ENCODE data around the gene LCT.
A peak's percentile ranks its signal among the peaks of the same experiment; 100 is the strongest.

Gene LCT

DNA sequence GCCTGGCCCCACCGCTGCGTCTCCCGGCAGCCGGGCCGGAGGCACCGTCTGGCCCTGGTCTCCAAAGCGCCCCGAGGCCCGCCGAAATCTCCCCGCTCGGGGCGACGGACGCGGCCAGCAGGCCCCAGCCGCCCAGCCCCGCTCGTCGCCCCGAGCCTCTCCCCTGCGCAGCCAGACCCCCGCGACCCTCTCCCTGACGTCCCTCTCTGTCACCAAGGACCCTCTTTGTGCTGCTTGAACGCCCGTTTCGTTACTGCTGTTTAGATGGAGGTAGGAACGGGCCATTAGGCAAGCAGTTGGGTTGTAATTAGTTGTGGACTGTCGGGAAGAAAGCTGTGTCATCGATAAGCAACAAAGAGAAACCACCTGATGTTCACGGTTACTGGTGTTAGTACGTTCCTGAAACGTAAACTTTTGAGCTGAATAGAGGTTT is 94.6 kb downstream of the LCT start:
- peak; percentile 51 for DNase-seq (ENCODE audit: low spot score)

- peak; percentile 98 for DNase-seq (ENCODE audit: low spot score)
Measured at GRCh38 chr2:135741395-135742324, 95.3 kb downstream of the LCT start, which contains the start of gene UBXN4. TSS of gene UBXN4 (plus strand) at chr2:135741855. CDS start at chr2:135741930, 75 bp downstream.

DNA sequence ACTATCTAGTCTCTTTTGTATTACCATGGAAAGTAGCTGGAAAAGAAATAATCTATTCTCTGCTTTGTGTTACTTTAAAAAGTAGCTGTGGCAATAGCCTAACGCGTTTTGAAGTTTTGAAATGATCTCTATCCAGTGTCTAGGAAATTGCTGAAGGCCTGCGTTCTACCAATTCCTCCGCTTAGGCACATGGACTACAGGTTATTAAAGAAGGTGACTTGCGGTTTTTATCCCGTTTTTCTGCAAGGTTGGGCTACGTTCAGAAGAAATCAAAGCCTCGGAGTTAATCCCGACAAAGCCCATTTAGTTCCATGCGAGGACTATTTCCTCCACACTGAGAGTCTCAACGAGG is 96.0 kb downstream of the LCT start:
- no peak for DNase-seq (ENCODE audit: low spot score)

GRCh38 chr2:135740206-135740605 is 96.8 kb downstream of the LCT start:
- no peak for DNase-seq (ENCODE audit: low spot score)

Small RNAs within 50 kb of the gene (small RNA-seq; reads per million reads assigned to genes)
- 0 reads per million in 2 experiments for gene RF00019
